Erythroblast (primary cell): Measurements from ENCODE around the gene NSL1.

Experiments
- GATA1 ChIP-seq: IDR thresholded peaks from 2 replicates; pipeline ENCODE4 v1.6.1; 2011; ENCODE audit warnings: low read depth, mild to moderate bottlenecking, control low read depth, low read length, moderate library complexity
- POLR2A ChIP-seq: IDR thresholded peaks from 2 replicates; pipeline ENCODE4 v1.6.1; 2011; ENCODE audit warnings: mild to moderate bottlenecking, low read length

DNA sequence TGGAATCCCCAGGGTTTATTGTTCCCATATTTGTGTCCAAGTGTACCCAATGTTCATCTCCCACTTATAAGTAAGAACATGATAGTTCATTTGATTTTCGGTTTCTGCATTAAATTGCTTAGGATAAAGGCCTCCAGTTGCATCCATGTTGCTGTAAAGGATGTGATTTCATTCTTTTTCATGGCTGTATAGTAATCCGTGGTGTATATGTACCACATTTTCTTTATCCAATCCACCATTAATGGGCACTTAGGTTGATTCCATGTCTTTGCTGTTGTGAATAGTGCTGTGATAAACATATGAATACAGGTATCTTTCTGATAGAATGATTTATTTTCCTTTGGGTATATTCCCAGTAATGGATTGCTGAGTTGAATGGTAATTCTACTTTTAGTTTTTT, 71.9 kb downstream of the NSL1 start:
- no peak for TF ChIP-seq POLR2A
- TF ChIP-seq GATA1, result no peak
